Smooth muscle cell (in vitro differentiated cells): ENCODE data around the gene LILRA6. TPM values are rescaled to one million over a fixed set of nuclear protein-coding genes. Genes with fewer than 3 reads are reported as not detected.
A peak's percentile ranks its signal among the peaks of the same experiment; 100 is the strongest.

Experiments
- DNase-seq: peaks from one replicate; lab custom pipeline; 2025; ENCODE audit not compliant: unreplicated experiment; lab: John Stamatoyannopoulos, UW
- H2AFZ ChIP-seq: fragments of 200-600 bp; sonication (generic); 2 replicates; pipeline ENCODE4 v1.6.0; 2016; ENCODE audit warnings: antibody characterized with exemption, low read depth, mild to moderate bottlenecking
- H3F3A ChIP-seq: fragments of 200-600 bp; sonication (generic); 2 replicates; pipeline ENCODE4 v1.6.0; 2017; ENCODE audit warnings: antibody characterized with exemption, low read depth
- H3K27ac ChIP-seq: fragments of 200-600 bp; sonication (generic); 2 replicates; pipeline ENCODE4 v1.5.1; 2016; ENCODE audit warnings: low read depth, mild to moderate bottlenecking
- H3K27me3 ChIP-seq: fragments of 200-600 bp; sonication (generic); 2 replicates; pipeline ENCODE4 v1.6.1; 2016; ENCODE audit warnings: low read depth, mild to moderate bottlenecking
- H3K36me3 ChIP-seq: fragments of 200-600 bp; sonication (generic); 2 replicates; pipeline ENCODE4 v1.5.1; 2016; ENCODE audit warnings: low read depth
- H3K4me1 ChIP-seq: fragments of 200-600 bp; sonication (generic); 2 replicates; pipeline ENCODE4 v1.5.1; 2016; ENCODE audit warnings: low read depth
- H3K4me2 ChIP-seq: fragments of 200-600 bp; sonication (generic); 2 replicates; pipeline ENCODE4 v1.6.0; 2016; ENCODE audit warnings: mild to moderate bottlenecking
- H3K4me3 ChIP-seq: fragments of 200-600 bp; sonication (generic); 2 replicates; pipeline ENCODE4 v1.5.1; 2016; ENCODE audit warnings: mild to moderate bottlenecking
- H3K79me2 ChIP-seq: fragments of 200-600 bp; sonication (generic); 2 replicates; pipeline ENCODE4 v1.6.0; 2016; ENCODE audit warnings: low read depth, mild to moderate bottlenecking
- H3K9ac ChIP-seq: fragments of 200-600 bp; sonication (generic); 2 replicates; pipeline ENCODE4 v1.6.0; 2016; ENCODE audit warnings: low read depth
- H3K9me3 ChIP-seq: fragments of 200-600 bp; sonication (generic); replicated peaks from 2 replicates; pipeline ENCODE4 v1.5.1; 2016; ENCODE audit warnings: low read depth
- H4K20me1 ChIP-seq: fragments of 200-600 bp; sonication (generic); 2 replicates; pipeline ENCODE4 v1.6.0; 2016; ENCODE audit warnings: low read depth
- whole genome bisulfite sequencing: methylation state at CpG from one replicate; pipeline ENCODE4 v1.1.7; 2016; ENCODE audit warnings: low lambda C conversion rate; 5-methylcytosine and 5-hydroxymethylcytosine counted together
- polyA plus RNA-seq: library from polyadenylated mRNA; unstranded; fragments of >200 nt; fragmentation: Nextera tagmentation; extraction: Ambion mirVana; gene quantifications from 2 replicates; pipeline ENCODE4 v1.2.1, GENCODE V29; 2016
- total RNA-seq: library from RNA; depleted of rRNA; stranded (reverse); fragments of >200 nt; gene quantifications from 2 replicates; pipeline ENCODE4 v1.2.3, GENCODE V29; 2014
- TF ChIP-seq, protein P1 (sequence below): fragments of 200-600 bp; sonication (generic); IDR thresholded peaks from 2 replicates; pipeline ENCODE4 v1.5.1; 2017; ENCODE audit warnings: borderline replicate concordance, mild to moderate bottlenecking, antibody characterized with exemption; ENCODE audit not compliant: insufficient read depth, poor library complexity, severe bottlenecking

LILRA6 gene
- total and polyA plus RNA-seq, 2 experiments from 2014 or later: not detected

DNA sequence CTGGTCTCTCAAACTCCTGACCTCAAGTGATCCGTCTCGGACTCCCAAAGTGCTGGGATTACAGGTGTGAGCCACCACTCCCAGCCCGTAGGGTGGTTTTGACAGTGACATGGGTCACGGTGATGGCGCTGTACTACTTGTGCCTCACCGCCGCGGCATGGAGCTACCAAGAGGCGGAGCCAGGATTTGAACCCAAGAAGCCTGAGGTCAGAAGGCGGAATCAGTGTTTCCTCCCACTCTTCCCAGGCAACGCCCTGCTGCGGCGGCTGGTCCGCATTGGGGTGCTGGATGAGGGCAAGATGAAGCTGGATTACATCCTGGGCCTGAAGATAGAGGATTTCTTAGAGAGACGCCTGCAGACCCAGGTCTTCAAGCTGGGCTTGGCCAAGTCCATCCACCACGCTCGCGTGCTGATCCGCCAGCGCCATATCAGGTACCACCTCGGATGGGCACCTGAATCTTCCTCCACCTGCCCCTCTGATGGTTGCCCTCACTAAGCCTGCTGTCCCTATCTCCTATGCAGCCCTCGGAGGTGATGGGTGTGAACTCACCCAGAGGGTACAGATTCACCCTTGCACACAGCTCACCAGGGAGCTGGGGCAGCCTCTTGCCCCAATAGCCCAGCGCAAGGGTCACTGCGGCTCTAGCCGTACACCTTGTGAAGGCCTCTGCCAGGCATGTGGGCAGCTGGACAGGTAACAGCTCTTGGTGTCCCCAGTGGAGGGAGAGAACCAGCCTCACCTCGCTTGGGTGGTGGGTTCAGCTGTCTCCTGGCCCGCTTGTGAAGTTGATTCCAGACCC lies 36.4 kb downstream of the LILRA6 start:
- H3K27me3 ChIP-seq: no peaks in the 10 kb centered on the region
- H2AFZ ChIP-seq: no peak overlapping the region
- no peak overlapping the region for H3K4me2 ChIP-seq
- peaks cover 24% of the 10 kb centered on the region for H3K4me1 ChIP-seq
- H3K4me3 ChIP-seq: no peak overlapping the region
- peaks cover 78% of the 10 kb centered on the region for H3F3A ChIP-seq
- H3K27ac ChIP-seq: no peak overlapping the region
- peaks cover 100% of the 10 kb centered on the region for H4K20me1 ChIP-seq
- no peak overlapping the region for H3K9ac ChIP-seq
- no peaks in the 10 kb centered on the region for H3K36me3 ChIP-seq
- TF ChIP-seq, protein P1, sequence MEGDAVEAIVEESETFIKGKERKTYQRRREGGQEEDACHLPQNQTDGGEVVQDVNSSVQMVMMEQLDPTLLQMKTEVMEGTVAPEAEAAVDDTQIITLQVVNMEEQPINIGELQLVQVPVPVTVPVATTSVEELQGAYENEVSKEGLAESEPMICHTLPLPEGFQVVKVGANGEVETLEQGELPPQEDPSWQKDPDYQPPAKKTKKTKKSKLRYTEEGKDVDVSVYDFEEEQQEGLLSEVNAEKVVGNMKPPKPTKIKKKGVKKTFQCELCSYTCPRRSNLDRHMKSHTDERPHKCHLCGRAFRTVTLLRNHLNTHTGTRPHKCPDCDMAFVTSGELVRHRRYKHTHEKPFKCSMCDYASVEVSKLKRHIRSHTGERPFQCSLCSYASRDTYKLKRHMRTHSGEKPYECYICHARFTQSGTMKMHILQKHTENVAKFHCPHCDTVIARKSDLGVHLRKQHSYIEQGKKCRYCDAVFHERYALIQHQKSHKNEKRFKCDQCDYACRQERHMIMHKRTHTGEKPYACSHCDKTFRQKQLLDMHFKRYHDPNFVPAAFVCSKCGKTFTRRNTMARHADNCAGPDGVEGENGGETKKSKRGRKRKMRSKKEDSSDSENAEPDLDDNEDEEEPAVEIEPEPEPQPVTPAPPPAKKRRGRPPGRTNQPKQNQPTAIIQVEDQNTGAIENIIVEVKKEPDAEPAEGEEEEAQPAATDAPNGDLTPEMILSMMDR: no peak
- H3K79me2 ChIP-seq: peaks cover 56% of the 10 kb centered on the region
- WGBS: 95% methylated on average over 27 of the region's 27 CpGs
- no peaks in the 10 kb centered on the region for H3K9me3 ChIP-seq
- no peak for DNase-seq

DNA sequence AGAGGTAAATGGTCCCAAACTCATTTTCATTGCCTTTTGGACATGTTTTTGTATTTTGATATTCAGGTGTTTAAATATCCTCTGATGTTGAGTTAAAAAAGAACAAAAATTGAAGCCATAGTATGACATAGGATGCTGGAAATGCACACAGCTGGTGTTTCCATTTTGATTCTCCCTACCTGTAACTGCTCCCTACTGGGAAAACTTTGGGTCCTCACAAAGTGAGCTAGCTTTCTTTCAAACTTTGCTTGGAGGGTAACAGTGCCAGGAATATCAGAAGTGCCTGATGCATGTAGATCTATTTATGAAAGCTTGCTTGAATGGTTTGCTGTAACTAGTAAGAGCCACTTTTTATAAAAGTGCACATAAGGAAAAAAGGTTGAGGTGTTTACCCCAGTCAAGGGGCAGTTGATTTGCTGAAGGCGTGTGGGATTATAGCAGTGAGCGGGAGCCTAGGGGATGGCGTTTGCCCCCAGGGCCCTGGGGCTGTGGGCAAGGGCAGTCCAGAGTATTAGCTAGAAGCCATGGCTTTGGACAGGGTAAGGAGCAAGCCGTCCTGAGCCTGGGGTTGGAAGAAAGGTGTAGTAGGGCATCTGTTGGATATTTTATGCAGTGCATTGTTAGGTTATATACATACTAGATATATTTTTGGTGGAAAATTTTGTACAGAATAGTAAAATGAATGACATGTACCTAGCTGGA lies 37.7 kb downstream of the LILRA6 start:
- H4K20me1 ChIP-seq: peaks cover 89% of the 10 kb centered on the region

DNA sequence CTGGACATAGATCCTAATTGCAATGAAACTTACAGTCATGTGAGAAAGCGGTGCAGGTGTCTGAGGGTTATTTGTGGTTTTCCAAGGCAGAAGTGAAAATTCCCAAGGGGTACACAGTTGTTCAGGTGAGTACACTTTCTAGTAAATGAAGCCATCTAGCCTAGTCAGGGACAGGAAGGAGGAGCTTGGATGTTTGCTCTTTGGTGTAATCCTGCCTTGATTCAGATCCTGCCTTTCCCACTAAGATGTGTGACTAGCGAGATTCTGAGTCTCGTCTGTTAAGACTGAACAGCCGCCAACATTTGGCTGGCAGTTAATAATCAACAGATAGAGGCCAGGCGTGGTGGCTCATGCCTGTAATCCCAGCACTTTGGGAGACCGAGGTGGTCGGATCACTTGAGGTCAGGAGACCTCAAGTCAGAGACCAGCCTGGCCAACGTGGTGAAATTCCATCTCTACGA lies 39.4 kb downstream of the LILRA6 start:
- DNase-seq: no peak
- peaks cover 61% of the 10 kb centered on the region for H3K79me2 ChIP-seq
- peaks cover 21% of the 10 kb centered on the region for H3K4me1 ChIP-seq
- no peaks in the 10 kb centered on the region for H3K27me3 ChIP-seq
- peak overlapping the region; percentile 72 for H3K4me3 ChIP-seq
- H2AFZ ChIP-seq: no peak overlapping the region
- peaks cover 72% of the 10 kb centered on the region for H4K20me1 ChIP-seq
- H3K4me2 ChIP-seq: peak overlapping the region; percentile 89
- TF ChIP-seq, protein P1: no peak
- H3K9me3 ChIP-seq: no peaks in the 10 kb centered on the region
- peak overlapping the region; percentile 96 for H3K9ac ChIP-seq
- 50% methylated on average over 9 of the region's 9 CpGs for WGBS
- peaks cover 62% of the 10 kb centered on the region for H3F3A ChIP-seq
- H3K27ac ChIP-seq: no peak overlapping the region
- H3K36me3 ChIP-seq: no peaks in the 10 kb centered on the region

More for the DNA sequence above, 37.7 kb downstream of the LILRA6 start:
- DNase-seq: no peak
- Histone ChIP-seq H3K4me2 (peak overlapping the region; percentile 6), H3K4me3 (no peak overlapping the region), H3K27ac (no peak overlapping the region), H3F3A (peaks cover 71% of the 10 kb centered on the region), H3K9me3 (no peaks in the 10 kb centered on the region), H3K79me2 (peaks cover 61% of the 10 kb centered on the region), H2AFZ (no peak overlapping the region), H3K36me3 (no peaks in the 10 kb centered on the region), H3K9ac (no peak overlapping the region), H3K27me3 (no peaks in the 10 kb centered on the region), H3K4me1 (peaks cover 24% of the 10 kb centered on the region)
- WGBS: 98% methylated on average over 4 of the region's 4 CpGs
- TF ChIP-seq, protein P1: no peak
